Progenitor cell of endocrine pancreas (in vitro differentiated cells): ENCODE data around the gene SLC44A2. TPM values are rescaled to one million over a fixed set of nuclear protein-coding genes. Genes with fewer than 3 reads are reported as not detected.

Experiments
- DNase-seq: peaks from one replicate; pipeline ENCODE4 v3.0.0; 2021; ENCODE audit warnings: low spot score; ENCODE audit not compliant: unreplicated experiment
- H3K27ac Mint-ChIP-seq: 2 replicates; pipeline ENCODE4 v1.8.0; 2021; ENCODE audit warnings: mild to moderate bottlenecking, moderate library complexity, mixed read lengths
- H3K27me3 Mint-ChIP-seq: 2 replicates; pipeline ENCODE4 v1.8.0; 2021; ENCODE audit warnings: mixed read lengths
- H3K36me3 Mint-ChIP-seq: 2 replicates; pipeline ENCODE4 v1.8.0; 2022; ENCODE audit warnings: mixed read lengths; ENCODE audit not compliant: insufficient read depth
- H3K4me1 Mint-ChIP-seq: 2 replicates; pipeline ENCODE4 v1.8.0; 2021; ENCODE audit warnings: low read depth, mixed read lengths
- H3K4me3 Mint-ChIP-seq: 2 replicates; pipeline ENCODE4 v1.8.0; 2021; ENCODE audit warnings: low read depth, mild to moderate bottlenecking, moderate library complexity, mixed read lengths
- H3K9me3 Mint-ChIP-seq: 2 replicates; pipeline ENCODE4 v1.8.0; 2021; ENCODE audit warnings: low read depth, mixed read lengths
- total RNA-seq: library from RNA; stranded (reverse); gene quantifications from 2 replicates; pipeline ENCODE4 v1.2.1, GENCODE V29; 2021
- TF ChIP-seq, protein P1 (sequence below): fragments of 200-600 bp; sonication (generic); IDR thresholded peaks from one replicate; pipeline ENCODE4 v1.5.0; 2021; ENCODE audit warnings: antibody characterized with exemption, mild to moderate bottlenecking; ENCODE audit not compliant: unreplicated experiment

SLC44A2 gene
- total RNA-seq, 1 donor from 2014 or later, result 164 TPM

- peak overlapping the region; percentile 83 for H3K27ac Mint-ChIP-seq
- no peaks in the 10 kb centered on the region for H3K9me3 Mint-ChIP-seq
- H3K36me3 Mint-ChIP-seq, result peaks cover 9% of the 10 kb centered on the region
- no peak overlapping the region for H3K4me3 Mint-ChIP-seq
- DNase-seq, result no peak
- H3K4me1 Mint-ChIP-seq, result peaks cover 10% of the 10 kb centered on the region
- no peaks in the 10 kb centered on the region for H3K27me3 Mint-ChIP-seq
- TF ChIP-seq, protein P1, sequence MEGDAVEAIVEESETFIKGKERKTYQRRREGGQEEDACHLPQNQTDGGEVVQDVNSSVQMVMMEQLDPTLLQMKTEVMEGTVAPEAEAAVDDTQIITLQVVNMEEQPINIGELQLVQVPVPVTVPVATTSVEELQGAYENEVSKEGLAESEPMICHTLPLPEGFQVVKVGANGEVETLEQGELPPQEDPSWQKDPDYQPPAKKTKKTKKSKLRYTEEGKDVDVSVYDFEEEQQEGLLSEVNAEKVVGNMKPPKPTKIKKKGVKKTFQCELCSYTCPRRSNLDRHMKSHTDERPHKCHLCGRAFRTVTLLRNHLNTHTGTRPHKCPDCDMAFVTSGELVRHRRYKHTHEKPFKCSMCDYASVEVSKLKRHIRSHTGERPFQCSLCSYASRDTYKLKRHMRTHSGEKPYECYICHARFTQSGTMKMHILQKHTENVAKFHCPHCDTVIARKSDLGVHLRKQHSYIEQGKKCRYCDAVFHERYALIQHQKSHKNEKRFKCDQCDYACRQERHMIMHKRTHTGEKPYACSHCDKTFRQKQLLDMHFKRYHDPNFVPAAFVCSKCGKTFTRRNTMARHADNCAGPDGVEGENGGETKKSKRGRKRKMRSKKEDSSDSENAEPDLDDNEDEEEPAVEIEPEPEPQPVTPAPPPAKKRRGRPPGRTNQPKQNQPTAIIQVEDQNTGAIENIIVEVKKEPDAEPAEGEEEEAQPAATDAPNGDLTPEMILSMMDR, result no peak
These were observed 18.0 kb downstream of the SLC44A2 start for GRCh38 chr19:10643172-10643967.

DNA sequence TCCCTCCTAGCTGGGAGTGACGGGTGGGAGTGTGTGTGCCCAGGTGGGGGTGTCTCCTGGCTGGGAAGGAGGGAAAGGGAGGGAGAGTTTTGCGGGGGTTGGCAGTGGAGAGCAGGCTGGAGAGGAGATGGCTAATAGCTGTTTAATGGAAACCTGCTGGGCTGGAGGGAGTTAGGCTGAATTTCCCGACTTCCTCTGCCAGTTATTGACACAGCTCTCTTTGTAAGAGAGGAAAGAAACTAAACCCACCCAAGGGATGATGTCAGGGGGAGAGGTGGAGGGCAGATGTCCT, 18.6 kb downstream of the SLC44A2 start:
- no peak overlapping the region for H3K4me3 Mint-ChIP-seq
- no peak for DNase-seq
- peaks cover 10% of the 10 kb centered on the region for H3K4me1 Mint-ChIP-seq
- H3K36me3 Mint-ChIP-seq, result peaks cover 9% of the 10 kb centered on the region
- TF ChIP-seq, protein P1, result no peak
- peak overlapping the region; percentile 77 for H3K27ac Mint-ChIP-seq
- no peaks in the 10 kb centered on the region for H3K9me3 Mint-ChIP-seq
- H3K27me3 Mint-ChIP-seq, result no peaks in the 10 kb centered on the region

GRCh38 chr19:10644260-10645007, 19.1 kb downstream of the SLC44A2 start:
- Mint-ChIP-seq H3K9me3 (no peaks in the 10 kb centered on the region), H3K4me3 (no peak overlapping the region), H3K27ac (peak overlapping the region; percentile 83), H3K27me3 (no peaks in the 10 kb centered on the region), H3K4me1 (peaks cover 10% of the 10 kb centered on the region), H3K36me3 (peaks cover 7% of the 10 kb centered on the region)
- peak; percentile 84 for DNase-seq
- TF ChIP-seq, protein P1, result peak; percentile 92

DNA sequence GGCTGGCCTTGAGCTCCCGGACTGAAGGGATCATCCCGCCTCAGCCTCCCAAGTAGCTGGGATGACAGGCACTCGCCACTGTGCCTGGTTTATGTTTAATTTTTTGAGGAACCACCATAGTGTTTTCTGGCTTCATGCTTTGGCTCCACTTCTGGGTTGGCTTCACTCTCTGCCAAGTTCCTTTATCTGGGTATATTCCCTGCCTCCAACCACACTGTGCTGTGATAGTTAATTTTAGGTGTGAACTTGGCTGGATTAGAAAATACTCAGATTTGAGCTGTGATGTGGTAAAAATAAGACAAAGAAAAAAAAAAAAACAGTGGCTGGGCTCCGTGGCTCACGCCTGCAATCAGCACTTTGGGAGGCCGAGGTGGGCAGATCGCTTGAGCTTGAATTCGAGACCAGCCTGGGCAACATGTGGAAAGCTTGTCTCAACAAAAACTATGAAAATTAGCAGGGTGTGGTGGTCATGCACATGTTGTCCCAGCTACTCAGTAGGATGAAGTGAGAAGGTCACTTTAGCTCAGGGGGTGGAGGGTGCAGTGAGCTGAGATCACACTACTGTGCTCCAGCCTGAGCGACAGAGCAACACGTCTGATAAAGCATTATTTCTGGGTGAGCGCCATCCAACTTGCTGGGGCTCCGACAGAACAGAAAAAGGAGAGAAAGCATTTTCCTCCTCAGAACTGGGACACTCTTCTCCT, 21.3 kb downstream of the SLC44A2 start:
- Mint-ChIP-seq H3K27ac (no peak overlapping the region), H3K4me3 (no peak overlapping the region), H3K36me3 (peaks cover 5% of the 10 kb centered on the region), H3K9me3 (no peaks in the 10 kb centered on the region), H3K27me3 (no peaks in the 10 kb centered on the region), H3K4me1 (peaks cover 10% of the 10 kb centered on the region)
- TF ChIP-seq, protein P1, result no peak
- no peak for DNase-seq

DNA sequence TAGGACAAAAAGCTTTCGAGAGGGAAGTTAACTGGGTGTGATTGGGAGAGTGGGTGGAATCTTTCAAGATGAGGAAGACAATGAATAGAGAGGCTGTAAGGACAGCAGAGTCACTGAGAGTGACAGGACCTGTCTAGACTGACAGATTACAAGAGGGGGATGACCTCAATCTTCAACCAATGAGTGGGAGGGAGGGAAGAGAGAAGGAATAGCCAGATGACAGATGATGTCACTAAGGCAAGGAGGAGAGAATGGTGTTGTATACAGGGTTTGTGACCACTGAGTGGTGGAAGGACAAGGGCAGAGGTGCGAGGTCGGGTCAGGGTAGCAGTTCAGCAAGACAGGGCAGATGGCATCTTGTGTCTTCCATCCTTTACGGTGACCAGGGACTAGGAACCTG, 23.0 kb downstream of the SLC44A2 start:
- TF ChIP-seq, protein P1, result no peak
- H3K4me1 Mint-ChIP-seq, result peaks cover 16% of the 10 kb centered on the region
- DNase-seq, result no peak
- no peaks in the 10 kb centered on the region for H3K27me3 Mint-ChIP-seq
- peaks cover 1% of the 10 kb centered on the region for H3K36me3 Mint-ChIP-seq
- no peaks in the 10 kb centered on the region for H3K9me3 Mint-ChIP-seq
- no peak overlapping the region for H3K4me3 Mint-ChIP-seq
- H3K27ac Mint-ChIP-seq, result no peak overlapping the region
